IMR-90 (cell line): Measurements from ENCODE around the gene XCL1. TPM values are rescaled to one million over a fixed set of nuclear protein-coding genes. Genes with fewer than 3 reads are reported as not detected.
"Not testable (repeated sequence)": the region's sequence is repeated elsewhere in the genome, so short reads cannot be mapped to it uniquely, and the experiment has no call there.

Source experiments
- ATAC-seq: fragments of 200-7000 bp; cut with Tn5 transposase; 2 replicates; pipeline ENCODE4 v1.9.1; 2020; ENCODE audit warnings: low read depth, mild to moderate bottlenecking, moderate library complexity
- BruUV-seq: library from RNA; stranded (reverse); fragments of 400-500 nt; replicated peaks from 2 replicates; lab custom pipeline; 2021; lab: Mats Ljungman, UMichigan
- CTCF ChIA-PET: fragments of 300-600 bp; formaldehyde crosslinking; extraction: SDS; loops from one replicate; lab custom pipeline; 2021; ENCODE audit warnings: antibody characterized with exemption; lab: Yijun Ruan, JAX
- POLR2A ChIA-PET: fragments of 300-600 bp; sonication (Branson Sonifier 250); formaldehyde crosslinking; loops from one replicate; lab custom pipeline; 2022; ENCODE audit warnings: antibody characterized with exemption; ENCODE audit not compliant: unreplicated experiment; lab: Charles Lee
- DNase-seq: peaks from one replicate; pipeline ENCODE4 v3.0.0; 2013
- H2AFZ ChIP-seq: replicated peaks from 2 replicates; pipeline ENCODE3; 2013; ENCODE audit warnings: low read length, mild to moderate bottlenecking; ENCODE audit not compliant: poor library complexity
- H2AK5ac ChIP-seq: 2 replicates; pipeline ENCODE4 v1.6.1; 2013; ENCODE audit warnings: low read depth, low read length, inconsistent platforms
- H2AK9ac ChIP-seq: replicated peaks from 2 replicates; pipeline ENCODE3; 2013; ENCODE audit warnings: mild to moderate bottlenecking, low read depth, low read length, moderate library complexity; ENCODE audit not compliant: poor library complexity
- H2BK120ac ChIP-seq: 2 replicates; pipeline ENCODE4 v1.6.1; 2013; ENCODE audit warnings: low read depth, low read length, inconsistent platforms
- H2BK15ac ChIP-seq: 3 replicates; pipeline ENCODE4 v1.6.1; 2013; ENCODE audit warnings: low read depth, low read length, inconsistent platforms
- H2BK20ac ChIP-seq: 2 replicates; pipeline ENCODE4 v1.6.1; 2013; ENCODE audit warnings: low read depth, mild to moderate bottlenecking, inconsistent platforms, low read length, moderate library complexity
- H2BK5ac ChIP-seq: 2 replicates; pipeline ENCODE4 v1.6.1; 2013; ENCODE audit warnings: mild to moderate bottlenecking, low read depth, low read length, inconsistent platforms; ENCODE audit not compliant: poor library complexity, severe bottlenecking
- H3K14ac ChIP-seq: replicated peaks from 2 replicates; pipeline ENCODE4 v1.6.1; 2013; ENCODE audit warnings: low read depth, low read length, inconsistent platforms
- H3K18ac ChIP-seq: 2 replicates; pipeline ENCODE4 v1.6.1; 2013; ENCODE audit warnings: low read depth, low read length, control low read depth
- H3K23ac ChIP-seq: 2 replicates; pipeline ENCODE4 v1.6.1; 2013; ENCODE audit warnings: low read depth, low read length, inconsistent platforms
- H3K27ac ChIP-seq: 2 replicates; pipeline ENCODE4 v1.5.1; 2013; ENCODE audit warnings: mild to moderate bottlenecking, control low read depth, low read length; ENCODE audit not compliant: insufficient read depth
- H3K27me3 ChIP-seq: 2 replicates; pipeline ENCODE4 v1.6.1; 2013; ENCODE audit warnings: low read length; ENCODE audit not compliant: control insufficient read depth, insufficient read depth
- H3K36me3 ChIP-seq: 2 replicates; pipeline ENCODE4 v1.6.1; 2013; ENCODE audit warnings: low read length, mixed read lengths; ENCODE audit not compliant: control insufficient read depth, insufficient read depth
- H3K4ac ChIP-seq: 2 replicates; pipeline ENCODE4 v1.6.1; 2013; ENCODE audit warnings: low read depth, low read length, inconsistent platforms
- H3K4me1 ChIP-seq: 2 replicates; pipeline ENCODE4 v1.6.1; 2013; ENCODE audit warnings: low read length, mixed read lengths; ENCODE audit not compliant: control insufficient read depth, insufficient read depth
- H3K4me2 ChIP-seq: 2 replicates; pipeline ENCODE4 v1.6.1; 2013; ENCODE audit warnings: low read depth, mild to moderate bottlenecking, control low read depth, low read length, moderate library complexity
- H3K4me3 ChIP-seq: 2 replicates; pipeline ENCODE4 v1.5.1; 2013; ENCODE audit warnings: low read depth, mild to moderate bottlenecking, control low read depth, low read length, moderate library complexity; ENCODE audit not compliant: insufficient read depth
- H3K56ac ChIP-seq: 2 replicates; pipeline ENCODE4 v1.6.1; 2013; ENCODE audit warnings: low read length, inconsistent platforms; ENCODE audit not compliant: insufficient read depth; ENCODE audit errors: extremely low read depth
- H3K79me1 ChIP-seq, 2 experiments: 2 replicates each; pipeline ENCODE4 v1.6.1; 2013; ENCODE audit warnings: low read length in 2 of 2, inconsistent platforms in 1 of 2, low read depth in 1 of 2
- H3K9ac ChIP-seq: 2 replicates; pipeline ENCODE4 v1.6.1; 2013; ENCODE audit warnings: low read depth, low read length, control low read depth
- H3K9me1 ChIP-seq: 2 replicates; pipeline ENCODE4 v1.6.1; 2013; ENCODE audit warnings: low read length, inconsistent platforms; ENCODE audit not compliant: insufficient read depth
- H3K9me3 ChIP-seq: 2 replicates; pipeline ENCODE4 v1.6.1; 2013; ENCODE audit warnings: low read length; ENCODE audit not compliant: control insufficient read depth, insufficient read depth
- H4K20me1 ChIP-seq: 2 replicates; pipeline ENCODE4 v1.6.1; 2013; ENCODE audit warnings: low read length, inconsistent platforms; ENCODE audit not compliant: insufficient read depth
- H4K5ac ChIP-seq: 2 replicates; pipeline ENCODE4 v1.6.1; 2013; ENCODE audit warnings: mild to moderate bottlenecking, low read depth, low read length, control low read depth
- H4K8ac ChIP-seq, 2 experiments: 2 replicates each; pipeline ENCODE4 v1.6.1; 2013; ENCODE audit warnings: low read depth in 2 of 2, low read length in 2 of 2, control low read depth in 1 of 2, inconsistent platforms in 1 of 2
- H4K91ac ChIP-seq: 2 replicates; pipeline ENCODE4 v1.6.1; 2013; ENCODE audit warnings: low read depth, low read length, inconsistent platforms; ENCODE audit not compliant: insufficient read depth
- CHD1 ChIP-seq: IDR thresholded peaks from 2 replicates; pipeline ENCODE4 v1.6.1; 2012; ENCODE audit warnings: low read depth, low read length, improper control_type of control experiment
- MAZ ChIP-seq: IDR thresholded peaks from 2 replicates; pipeline ENCODE4 v1.6.1; 2012; ENCODE audit warnings: low read depth, mild to moderate bottlenecking, low read length, improper control_type of control experiment, moderate library complexity, borderline replicate concordance
- MXI1 ChIP-seq: IDR thresholded peaks from 2 replicates; pipeline ENCODE4 v1.6.1; 2012; ENCODE audit warnings: low read depth, mild to moderate bottlenecking, low read length, moderate library complexity, borderline replicate concordance
- NFE2L2 ChIP-seq: fragments of 150-350 bp; IDR thresholded peaks from 2 replicates; pipeline ENCODE4 v1.6.1; 2016; ENCODE audit warnings: low read depth, mild to moderate bottlenecking, low read length
- POLR2A ChIP-seq: IDR thresholded peaks from 2 replicates; pipeline ENCODE4 v1.6.1; 2012; ENCODE audit warnings: mild to moderate bottlenecking, low read depth, low read length
- RAD21 ChIP-seq: IDR thresholded peaks from 2 replicates; pipeline ENCODE4 v1.6.1; 2012; ENCODE audit warnings: low read length, improper control_type of control experiment
- RCOR1 ChIP-seq: IDR thresholded peaks from 2 replicates; pipeline ENCODE4 v1.6.1; 2012; ENCODE audit warnings: mild to moderate bottlenecking, low read length, improper control_type of control experiment; ENCODE audit not compliant: insufficient replicate concordance
- RFX5 ChIP-seq: IDR thresholded peaks from 2 replicates; pipeline ENCODE4 v1.8.0; 2012; ENCODE audit warnings: low read depth, mild to moderate bottlenecking, low read length, moderate library complexity
- WGBS, 2 experiments: methylation state at CpG; one replicate each; pipeline versions ENCODE4 v1.1.5 to v1.1.7; 2013; ENCODE audit warnings: missing lambda C conversion rate in 2 of 2; ENCODE audit not compliant: insufficient read length in 1 of 2; ENCODE audit errors: extremely low coverage in 2 of 2; 5-methylcytosine and 5-hydroxymethylcytosine counted together
- dilution Hi-C: fragments of 300-500 bp; cut with HindIII; formaldehyde crosslinking; loops from one replicate; pipeline ENCODE4 v1.14.3; 2018; ENCODE audit warnings: low sequenced_read_pairs; ENCODE audit not compliant: unreplicated experiment
- in situ Hi-C: fragments of 300-500 bp; cut with MboI; formaldehyde crosslinking; loops from 3 replicates; pipeline ENCODE4 v1.14.3; 2019; ENCODE audit warnings: low sequenced_read_pairs, inconsistent platforms, mixed read lengths
- intact Hi-C: fragments of 100-400 bp; cut with micrococcal nuclease; formaldehyde crosslinking; loops from 2 replicates; pipeline ENCODE4 v1.10.0; 2022
- polyA plus RNA-seq, 3 experiments: library from polyadenylated mRNA; depleted of rRNA; stranded (reverse); fragments of >200 nt; gene quantifications; 2 replicates each; pipeline ENCODE4 v1.2.3, GENCODE V29; 2012; ENCODE audit warnings: low replicate concordance in 1 of 3
- total RNA-seq: library from RNA; depleted of rRNA; stranded (reverse); fragments of >200 nt; gene quantifications from 2 replicates; pipeline ENCODE4 v1.2.3, GENCODE V29; 2012

Gene XCL1
- total and polyA plus RNA-seq, 2 of the 4 experiments (the other 2 are of a cell fraction), result not detected

GRCh38 chr1:168591641-168592250 lies 15.3 kb downstream of the XCL1 start:
- ATAC-seq (no peak), DNase-seq (no peak)
- H3K36me3 ChIP-seq, result no peaks in the 10 kb centered on the region
- H3K27me3 ChIP-seq, result no peaks in the 10 kb centered on the region; the same call in 1 of the 2 replicates
- no peak overlapping the region for H3K4me2 ChIP-seq
- H2AK9ac ChIP-seq, result no peak overlapping the region
- no peak overlapping the region for H4K8ac ChIP-seq
- no peak overlapping the region for H2BK15ac ChIP-seq
- no peaks in the 10 kb centered on the region for H4K20me1 ChIP-seq
- no peak overlapping the region for H3K27ac ChIP-seq
- no peak overlapping the region for H4K91ac ChIP-seq
- no peak overlapping the region for H3K4me3 ChIP-seq
- H3K14ac ChIP-seq, result no peak overlapping the region
- H2BK5ac ChIP-seq, result no peak overlapping the region
- H2AFZ ChIP-seq, result no peak overlapping the region
- ChIA-PET POLR2A (no interaction called here), CTCF (no interaction called here)
- no peaks in the 10 kb centered on the region for H3K79me1 ChIP-seq
- H2AK5ac ChIP-seq, result no peak overlapping the region
- BruUV-seq, result no TSS peak
- in situ Hi-C loops (no loop called here), dilution Hi-C loops (no loop called here), intact Hi-C loops (no loop called here)
- H4K5ac ChIP-seq, result no peak overlapping the region
- no peaks in the 10 kb centered on the region for H3K9me3 ChIP-seq
- no peak overlapping the region for H2BK120ac ChIP-seq
- no peak overlapping the region for H3K9ac ChIP-seq
- H3K9me1 ChIP-seq, result no peaks in the 10 kb centered on the region
- WGBS, 2 experiments, result no CpG with 5 or more reads among the region's 2 CpGs
- no peak overlapping the region for H3K4ac ChIP-seq
- H3K23ac ChIP-seq, result no peak overlapping the region
- H3K18ac ChIP-seq, result no peak overlapping the region
- H2BK20ac ChIP-seq, result no peak overlapping the region
- TF ChIP-seq CHD1 (no peak), RAD21 (no peak), NFE2L2 (no peak), MXI1 (no peak), POLR2A (no peak), RFX5 (no peak), MAZ (no peak), RCOR1 (no peak)
- no peaks in the 10 kb centered on the region for H3K4me1 ChIP-seq
- no peak overlapping the region for H3K56ac ChIP-seq

- BruUV-seq, H3K4me1 ChIP-seq, POLR2A ChIA-PET, H3K4me3 ChIP-seq, H3K9me3 ChIP-seq, ATAC-seq, H3K14ac ChIP-seq, intact Hi-C loops, H4K8ac ChIP-seq, H2BK15ac ChIP-seq, H4K20me1 ChIP-seq, H2AFZ ChIP-seq, H2BK20ac ChIP-seq, H3K79me1 ChIP-seq, H3K4me2 ChIP-seq, H3K56ac ChIP-seq, H3K36me3 ChIP-seq, H4K91ac ChIP-seq, H3K9ac ChIP-seq, H3K18ac ChIP-seq, CTCF ChIA-PET, H2BK120ac ChIP-seq, H2BK5ac ChIP-seq, H2AK9ac ChIP-seq, H3K4ac ChIP-seq, dilution Hi-C loops, H3K23ac ChIP-seq, in situ Hi-C loops, H3K27me3 ChIP-seq, H4K5ac ChIP-seq, H2AK5ac ChIP-seq, DNase-seq, H3K9me1 ChIP-seq, H3K27ac ChIP-seq: not testable (repeated sequence)
Observed at GRCh38 chr1:168595403-168595802, 19.0 kb downstream of the XCL1 start.
